Activated CD4-positive, alpha-beta T cell treated with anti-CD3 and anti-CD28 coated beads for 48 hours (primary cell): Measurements from ENCODE around the gene UBA52.
"Not testable (repeated sequence)": the region's sequence is repeated elsewhere in the genome, so short reads cannot be mapped to it uniquely, and the experiment has no call there.

Experiments used
- DNase-seq: peaks from one replicate; pipeline ENCODE4 v3.0.0-alpha.2; 2020

Gene UBA52

DNA sequence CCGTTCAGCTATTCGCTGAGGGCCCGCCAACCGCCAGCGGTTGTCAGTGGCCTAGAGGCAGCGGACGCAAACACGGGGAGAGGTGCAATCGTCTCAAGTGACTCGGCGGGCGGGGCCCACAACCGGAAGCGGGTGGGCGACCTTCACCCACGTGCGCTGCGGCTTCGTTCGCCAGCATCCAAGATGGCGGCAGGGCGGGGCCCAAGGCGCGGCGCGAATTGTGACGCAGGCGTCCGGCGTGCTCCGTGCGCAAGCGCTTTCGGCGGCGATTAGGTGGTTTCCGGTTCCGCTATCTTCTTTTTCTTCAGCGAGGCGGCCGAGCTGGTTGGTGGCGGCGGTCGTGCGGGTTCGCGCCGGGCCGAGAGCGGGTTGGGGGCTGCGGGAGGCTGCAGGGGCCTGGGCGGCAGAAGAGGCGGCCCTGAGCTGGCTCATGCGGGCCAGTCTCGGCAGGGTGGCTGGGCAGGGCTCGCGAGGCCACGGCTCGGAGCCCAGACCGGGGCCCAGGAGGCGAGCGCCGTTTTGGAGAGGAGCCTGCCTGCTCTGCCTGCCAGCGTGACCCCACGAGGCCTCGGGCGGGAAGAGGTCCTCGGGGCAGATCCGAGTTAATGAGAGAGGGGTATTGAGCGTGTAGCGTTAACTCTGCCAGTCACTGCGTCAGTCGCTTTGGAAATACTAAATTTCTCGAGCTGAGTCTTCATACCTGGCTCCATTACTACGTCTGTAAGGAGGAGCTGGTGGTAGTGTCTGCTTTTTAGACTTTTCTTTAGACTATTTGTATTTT is at the start of gene UBA52:
UBA52 (plus strand) TSS at position 294 of the 781 bp plus-strand sequence. CDS start 1,444 bp downstream, outside the sequence.
- DNase-seq: peak; percentile 100

DNA sequence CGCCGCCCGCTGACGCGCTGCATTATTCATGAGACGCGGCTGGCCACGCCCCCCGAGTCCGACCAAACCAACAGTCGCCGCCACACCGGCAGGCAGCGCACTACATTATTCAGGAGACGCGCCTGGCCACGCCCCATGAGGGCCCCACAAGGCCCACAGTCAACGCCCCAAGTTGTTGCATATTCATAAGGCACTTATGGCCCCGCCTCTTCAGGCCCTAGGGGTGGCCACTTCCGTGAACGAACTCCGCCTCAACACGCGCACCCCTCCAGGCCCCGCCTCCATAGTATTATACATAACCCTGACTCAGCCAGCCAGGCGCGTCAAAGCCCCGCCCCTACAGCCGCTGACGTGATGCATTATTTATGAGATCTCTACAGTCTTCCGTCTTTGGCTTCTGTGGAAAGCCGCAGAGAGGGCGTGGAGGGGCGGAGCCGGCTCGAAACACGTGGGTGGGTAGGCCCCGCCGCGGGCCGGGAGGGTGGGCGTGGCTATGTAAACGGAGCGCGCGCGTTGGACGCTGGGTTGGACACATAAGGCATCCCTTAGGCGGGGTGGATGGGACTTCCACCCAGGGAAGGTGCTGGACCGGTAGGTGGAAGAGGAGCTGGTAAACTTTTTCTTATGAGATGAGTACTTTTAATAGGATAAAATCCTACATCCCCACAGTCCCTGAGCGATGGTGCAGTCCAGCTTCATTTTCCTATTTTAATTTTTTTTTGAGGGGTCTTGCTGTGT is 49.4 kb upstream of the UBA52 start:
- peak; percentile 100 for DNase-seq

DNA sequence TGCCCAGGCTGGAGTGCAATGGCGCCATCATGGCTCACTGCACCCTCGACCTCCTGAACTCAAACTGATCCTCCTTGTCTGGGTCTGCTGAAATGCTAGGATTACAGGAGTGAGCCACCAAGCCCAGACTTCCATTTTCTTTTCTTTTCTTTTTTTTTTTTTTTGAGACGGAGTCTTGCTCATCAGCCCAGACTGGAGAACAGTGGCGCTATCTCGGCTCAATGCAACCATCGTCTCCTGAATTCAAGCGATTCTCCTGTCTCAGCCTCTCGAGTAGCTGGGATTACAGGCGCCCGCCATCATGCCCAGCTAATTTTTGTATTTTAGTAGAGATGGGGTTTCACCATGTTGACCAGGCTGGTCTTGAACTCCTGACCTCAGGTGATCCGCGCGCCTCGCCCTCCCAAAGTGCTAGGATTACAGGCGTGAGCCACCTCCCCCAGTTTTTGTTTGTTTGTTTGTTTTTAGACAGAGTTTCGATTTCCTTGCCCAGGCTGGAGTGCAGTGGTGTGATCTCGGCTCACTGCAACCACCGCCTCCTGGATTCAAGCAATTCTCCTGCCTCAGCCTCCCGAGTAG is 48.7 kb upstream of the UBA52 start:
- not testable (repeated sequence) for DNase-seq

DNA sequence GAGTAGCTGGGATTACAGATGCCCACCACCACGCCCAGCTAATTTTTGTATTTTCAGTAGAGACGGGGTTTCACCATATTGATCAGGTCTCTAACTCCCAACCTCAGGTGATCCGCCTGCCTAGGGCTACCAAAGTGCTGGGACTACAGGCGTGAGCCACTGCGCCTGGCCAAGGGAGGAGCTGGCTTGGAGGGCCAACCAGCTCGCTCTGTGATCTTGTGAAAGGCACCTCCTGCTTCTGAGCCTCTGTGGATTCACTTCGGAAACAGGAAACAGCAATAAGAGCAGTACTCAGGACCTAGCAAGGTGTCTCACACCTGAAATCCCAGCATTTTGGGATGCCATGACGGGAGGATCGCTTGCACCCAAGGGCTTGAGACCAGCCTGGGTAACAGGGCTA is 47.8 kb upstream of the UBA52 start:
- no peak for DNase-seq

DNA sequence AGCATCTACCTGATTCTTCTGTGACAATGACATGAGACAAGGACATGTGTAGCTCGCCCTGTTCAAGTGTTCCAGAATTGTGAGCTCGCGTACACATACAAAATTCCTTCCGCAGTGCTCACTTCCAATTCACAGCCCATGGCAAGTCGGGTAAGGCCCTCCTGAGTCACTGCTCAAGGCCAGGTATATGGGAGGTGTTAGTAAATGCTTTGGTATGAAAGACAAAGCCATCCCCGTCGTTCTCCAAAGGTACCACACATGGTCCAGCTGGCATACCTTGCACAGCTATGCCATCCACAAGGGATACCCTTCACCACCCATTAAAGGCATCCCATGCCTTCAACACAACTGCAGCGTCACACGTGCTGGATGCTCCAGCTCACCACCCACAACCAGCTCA is 45.3 kb upstream of the UBA52 start:
- DNase-seq: no peak

DNA sequence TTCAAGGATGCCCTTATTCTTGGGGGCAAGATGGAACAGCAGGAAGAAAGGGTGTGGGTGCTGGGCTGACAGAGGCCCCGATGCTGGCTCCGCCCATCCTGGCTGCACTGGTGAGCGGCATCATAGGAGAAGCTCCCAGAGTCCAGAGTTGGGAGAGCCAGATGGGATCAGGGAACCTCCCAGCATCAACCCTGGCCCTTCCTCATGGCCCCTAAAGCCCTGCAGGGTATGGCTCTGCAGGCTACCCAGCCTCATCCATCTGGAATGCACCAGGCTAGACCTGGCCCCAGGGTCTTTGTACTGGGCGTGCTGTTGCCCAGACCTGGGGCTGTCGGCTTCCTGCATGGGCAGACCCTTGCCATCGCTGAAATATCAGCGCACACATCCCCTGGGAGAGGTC is 41.9 kb upstream of the UBA52 start:
- no peak for DNase-seq

DNA sequence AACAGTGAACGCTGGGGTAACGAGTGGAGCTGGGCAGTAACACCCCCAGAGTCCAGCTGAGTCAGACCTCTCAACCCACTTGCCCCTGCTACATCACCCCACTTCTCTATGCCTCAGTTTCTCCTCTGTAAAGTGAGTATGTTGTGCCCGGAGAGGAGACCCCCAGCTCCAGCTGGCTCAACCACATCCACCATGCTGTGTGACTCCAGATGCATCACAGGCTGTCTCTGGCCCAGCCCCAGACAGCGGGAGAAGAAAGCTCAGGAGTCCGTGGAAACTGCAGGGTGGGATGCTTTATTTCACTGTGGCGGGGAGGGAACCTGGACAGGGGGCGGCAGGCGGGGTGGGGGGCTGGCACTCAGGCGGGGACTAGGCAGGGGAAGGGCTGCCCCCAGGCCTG is 40.2 kb upstream of the UBA52 start:
- no peak for DNase-seq

DNA sequence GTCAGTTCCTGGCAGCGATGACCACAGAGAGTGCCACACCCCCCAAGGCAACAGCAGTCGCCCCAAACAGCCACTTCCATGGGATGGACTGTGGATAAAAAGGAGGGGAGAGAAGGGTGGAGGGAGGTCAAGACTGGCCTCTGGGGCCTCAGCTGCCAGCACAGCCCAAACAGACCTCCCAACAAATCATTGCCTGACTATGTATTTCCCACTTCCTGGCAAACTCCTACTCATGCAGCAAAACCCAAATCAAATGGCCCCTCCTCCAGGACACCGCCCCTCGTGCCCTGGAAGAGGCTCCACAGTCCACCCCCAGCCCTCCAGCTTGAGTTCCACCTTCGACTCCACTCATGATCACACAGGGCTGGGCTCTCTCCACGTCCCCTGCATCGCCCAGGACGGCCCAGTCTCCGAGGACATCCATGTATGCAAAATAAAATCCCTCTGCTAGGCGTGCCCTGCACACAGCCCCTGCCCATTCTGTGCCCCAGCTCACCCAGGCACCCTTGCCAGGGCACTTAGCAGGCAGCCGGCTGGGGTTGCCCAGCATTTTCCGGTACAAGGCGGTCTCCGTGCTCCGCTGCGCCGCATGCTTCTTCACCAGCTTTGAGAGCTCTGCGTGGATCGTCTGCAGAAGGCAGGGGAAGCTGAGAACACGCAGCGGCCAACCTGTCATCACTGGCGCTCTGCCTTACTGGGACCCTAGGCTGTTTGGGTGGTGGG is 39.3 kb upstream of the UBA52 start:
- DNase-seq: no peak

DNA sequence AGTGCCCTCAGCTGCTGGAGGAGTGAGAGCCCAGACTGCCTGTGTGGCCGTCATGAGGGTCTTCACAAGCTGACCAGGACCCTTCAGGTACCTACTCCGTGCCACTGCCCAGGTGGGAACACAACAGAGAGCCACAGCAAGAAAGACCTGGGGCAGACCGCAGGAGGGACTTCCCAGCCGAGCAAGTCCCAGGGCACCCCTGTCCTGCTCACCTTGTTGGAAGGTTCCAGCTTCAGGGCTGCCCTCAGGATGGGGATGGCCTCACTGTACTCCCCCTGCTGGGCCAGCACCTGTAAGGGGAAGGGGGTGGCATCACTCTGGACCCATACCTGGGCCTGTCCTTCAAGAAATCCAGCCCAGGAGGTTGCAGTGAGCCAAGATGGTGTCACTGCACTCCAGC is 38.6 kb upstream of the UBA52 start:
- no peak for DNase-seq

DNA sequence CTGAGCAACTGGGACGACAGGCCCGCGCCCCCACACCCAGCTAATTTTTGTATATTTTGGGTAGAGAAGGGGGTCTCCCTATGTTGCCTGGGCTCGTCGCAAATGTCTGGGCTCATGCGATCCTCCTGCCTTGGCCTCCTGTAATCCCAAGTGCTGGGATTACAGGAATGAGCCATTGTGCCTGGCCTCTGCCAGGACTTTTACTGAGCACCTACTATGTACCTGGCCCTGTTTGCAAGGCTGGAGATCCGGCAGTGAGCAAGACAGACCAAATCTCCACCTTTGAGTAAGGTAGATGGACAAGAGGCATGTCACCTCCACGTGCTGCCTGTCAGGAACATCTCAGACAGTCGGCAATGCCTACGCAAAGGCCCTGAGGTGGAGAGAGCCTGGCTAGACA is 35.2 kb upstream of the UBA52 start:
- DNase-seq: no peak

DNA sequence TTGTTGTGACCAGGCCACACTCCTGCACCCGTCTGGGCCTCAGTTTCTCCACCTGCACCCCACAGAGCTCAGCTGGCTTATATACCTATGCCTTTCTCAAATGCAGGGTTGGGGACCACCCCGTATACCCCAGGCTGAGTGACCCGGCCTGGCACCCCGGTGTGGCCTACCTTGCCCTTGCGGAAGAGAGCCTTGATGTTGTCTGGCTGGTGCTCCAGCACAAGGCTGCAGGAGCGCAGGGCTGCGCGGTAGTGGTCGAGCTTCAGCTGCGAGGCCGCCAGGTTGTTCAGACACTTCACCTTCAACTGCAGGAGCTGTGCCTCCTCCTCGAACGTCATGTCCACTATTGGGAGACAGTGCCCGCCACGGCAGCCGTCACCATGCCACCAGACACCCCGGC is 34.2 kb upstream of the UBA52 start:
- DNase-seq: no peak

DNA sequence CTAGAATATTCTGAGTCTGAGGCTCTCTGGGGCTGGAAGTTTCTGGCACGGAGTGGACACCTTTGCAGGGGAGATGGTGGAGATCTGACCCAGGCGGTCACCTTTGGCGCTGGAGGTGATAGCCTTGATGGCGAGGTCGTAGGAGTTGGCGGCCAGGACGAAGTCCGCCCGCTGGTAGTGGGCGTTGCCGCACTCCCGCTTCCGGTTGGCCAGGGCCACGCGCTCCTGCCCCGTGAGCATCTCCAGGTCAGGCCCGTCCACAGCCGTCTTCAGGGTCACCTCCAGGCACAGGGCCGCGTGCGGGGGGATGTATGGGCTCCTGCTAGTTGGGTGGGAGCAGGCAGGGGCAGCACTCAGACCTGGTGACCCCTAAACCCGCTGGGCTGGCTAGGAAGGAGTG is 33.5 kb upstream of the UBA52 start:
- DNase-seq: no peak

DNA sequence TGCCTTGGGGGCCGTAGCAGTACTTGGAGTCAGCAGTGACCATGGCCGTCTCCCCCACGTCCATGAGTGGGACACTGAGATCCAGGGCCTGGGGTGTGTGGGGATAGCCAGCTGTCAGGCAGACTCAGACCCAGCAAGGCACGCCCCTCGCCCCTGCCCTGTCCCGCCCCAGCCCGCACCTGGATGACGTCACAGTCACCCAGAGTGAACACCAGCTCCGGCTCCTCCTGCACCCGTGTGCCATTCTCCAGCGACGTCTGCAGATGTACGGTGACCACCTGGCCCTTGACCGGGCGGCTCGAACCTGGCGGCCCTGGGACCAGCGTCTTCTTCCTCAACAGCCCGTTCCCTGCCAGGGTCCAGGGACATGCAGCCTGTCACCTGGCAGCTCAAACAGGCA is 32.3 kb upstream of the UBA52 start:
- DNase-seq: no peak

DNA sequence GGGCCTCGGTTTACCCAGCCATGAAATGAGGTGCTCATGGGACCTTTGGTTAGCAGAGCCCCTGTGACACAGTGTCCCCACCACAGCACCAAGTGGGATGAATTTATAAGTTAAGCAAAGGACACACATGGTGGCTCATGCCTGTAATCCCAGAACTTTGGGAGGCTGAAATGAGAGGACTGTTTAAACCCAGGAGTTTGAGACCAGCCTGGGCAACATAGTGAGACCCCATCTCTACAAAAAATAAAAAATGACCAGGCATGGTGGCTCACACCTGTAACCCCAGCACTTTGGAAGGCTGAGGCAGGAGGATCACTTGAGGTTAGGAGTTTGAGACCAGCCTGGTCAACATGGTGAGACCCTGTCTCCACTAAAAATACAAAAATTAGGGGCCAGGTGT is 31.5 kb upstream of the UBA52 start:
- not testable (repeated sequence) for DNase-seq

DNA sequence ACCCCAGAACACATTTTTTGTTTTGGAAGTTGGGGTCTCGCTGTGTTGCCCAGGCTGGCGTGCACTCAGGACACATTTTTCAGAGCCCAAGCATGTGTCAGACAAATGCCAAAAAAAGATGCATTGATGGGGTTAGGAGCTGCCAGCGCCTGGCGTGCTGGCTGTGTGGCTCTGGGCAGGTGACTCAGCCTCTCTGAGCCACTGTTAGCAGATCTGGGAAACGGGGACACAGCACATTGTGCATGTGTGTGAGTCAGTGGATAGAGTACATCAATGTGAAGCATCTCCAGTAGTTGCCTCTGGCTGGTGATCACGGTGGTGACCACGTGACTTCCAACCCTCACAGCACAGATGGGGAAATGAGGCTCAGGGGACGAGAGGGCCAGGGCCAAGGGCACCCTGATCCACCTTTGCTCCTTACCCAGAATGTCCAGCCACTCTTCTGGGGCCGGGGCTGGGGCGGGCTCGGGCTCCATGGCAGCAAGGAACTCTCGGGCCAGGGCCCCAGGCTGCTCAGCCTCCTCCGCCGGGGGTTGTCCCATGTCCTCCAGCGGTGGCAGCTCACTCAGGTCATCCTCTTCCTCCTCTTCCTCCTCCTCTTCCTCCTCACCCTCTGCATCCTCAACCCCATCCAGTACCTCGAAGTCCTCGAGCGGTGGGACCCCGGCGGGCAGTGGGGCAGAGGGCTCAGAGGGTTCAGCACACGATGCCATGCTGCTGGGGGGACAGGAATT is 30.2 kb upstream of the UBA52 start:
- peak; percentile 54 for DNase-seq

DNA sequence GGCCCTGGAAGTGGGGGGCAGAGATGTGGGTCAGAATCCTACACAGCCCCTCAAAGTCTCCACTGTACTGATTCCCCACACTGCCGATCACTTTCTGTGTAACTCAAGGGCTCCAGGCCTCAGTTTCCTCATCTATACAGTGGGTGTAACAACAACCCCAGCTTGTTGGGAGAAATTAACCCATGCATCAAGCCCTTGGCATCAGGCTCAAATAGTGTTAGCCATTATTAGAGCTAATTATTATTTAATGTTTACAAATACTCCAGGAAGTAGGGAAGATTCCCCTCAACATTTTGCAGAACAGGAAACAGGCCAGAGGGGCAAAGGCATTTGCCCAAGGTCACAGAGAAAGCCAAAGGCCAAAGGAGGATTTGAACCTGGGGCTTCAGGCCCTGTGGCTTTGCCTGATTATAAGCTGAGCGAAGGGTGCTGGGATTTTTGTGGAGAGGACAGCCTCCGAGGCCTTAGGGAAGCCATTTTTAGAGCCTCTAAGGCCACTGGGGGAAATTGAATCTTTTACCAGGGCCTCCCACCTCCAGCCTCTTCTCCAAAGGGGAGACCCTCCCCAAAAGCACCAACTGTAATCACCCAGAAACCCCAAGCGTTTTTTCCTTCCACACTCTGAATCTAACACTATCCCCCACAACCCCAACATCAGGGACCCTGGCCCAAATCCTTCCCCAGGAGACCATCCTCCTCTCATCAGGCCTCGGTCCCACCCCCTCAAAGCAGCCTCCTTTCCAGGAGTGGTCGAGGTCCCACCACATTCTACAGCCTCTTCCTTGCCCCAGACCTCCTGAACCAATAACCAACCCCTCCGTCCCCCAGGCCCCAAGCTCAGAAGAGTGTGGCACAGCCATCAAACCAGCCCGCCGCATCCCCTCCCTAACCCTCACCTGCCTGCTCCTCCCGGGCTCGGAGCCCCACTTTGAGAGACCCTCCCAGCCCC is 29.4 kb upstream of the UBA52 start:
- no peak for DNase-seq

DNA sequence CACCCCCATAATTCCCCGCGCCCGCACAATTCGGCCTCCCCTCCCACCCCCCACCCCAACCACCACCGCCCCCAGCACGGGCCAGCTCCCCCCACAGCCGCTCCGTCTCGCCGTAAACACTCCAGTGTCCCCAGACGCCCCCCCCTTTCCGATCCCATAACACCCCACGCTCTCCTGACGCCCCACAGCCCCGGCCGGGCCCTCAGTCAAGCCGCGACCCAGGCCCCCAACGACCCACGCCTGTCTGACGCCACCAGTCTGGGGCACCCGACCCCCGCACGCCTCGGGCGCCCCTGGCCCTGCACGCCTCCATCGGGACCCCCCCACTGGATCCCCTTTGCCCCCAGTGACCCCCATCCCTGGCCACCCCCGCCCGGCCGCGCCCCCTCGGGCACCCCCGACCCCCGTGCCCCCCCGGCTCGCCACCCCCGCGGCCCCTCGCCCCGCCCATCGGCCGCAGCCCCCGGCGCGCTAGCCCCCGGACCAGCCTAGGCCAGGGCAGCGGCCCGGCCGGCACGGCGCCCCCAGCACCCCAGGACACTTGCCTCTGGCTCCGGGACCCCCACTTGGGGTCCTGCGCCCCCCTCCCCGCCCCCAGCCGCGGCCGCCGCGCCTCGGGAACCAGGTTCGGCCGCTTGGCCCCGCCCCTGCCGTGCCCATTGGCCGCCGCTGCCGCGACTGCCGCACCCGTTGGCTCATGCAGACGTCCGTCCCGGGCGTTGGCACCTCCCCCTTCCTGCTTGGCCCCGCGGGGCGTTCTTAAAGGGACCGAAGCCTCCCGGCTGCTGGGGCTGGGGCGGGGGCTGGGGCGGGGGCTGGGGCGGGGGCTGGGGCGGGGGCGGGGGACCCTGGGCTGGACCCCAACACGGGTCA is 28.5 kb upstream of the UBA52 start, which contains the start of gene FKBP8:
FKBP8 (minus strand) TSS at position 633 of the 873 bp plus-strand sequence. CDS start 1,603 bp downstream, outside the sequence.
- peak; percentile 97 for DNase-seq

DNA sequence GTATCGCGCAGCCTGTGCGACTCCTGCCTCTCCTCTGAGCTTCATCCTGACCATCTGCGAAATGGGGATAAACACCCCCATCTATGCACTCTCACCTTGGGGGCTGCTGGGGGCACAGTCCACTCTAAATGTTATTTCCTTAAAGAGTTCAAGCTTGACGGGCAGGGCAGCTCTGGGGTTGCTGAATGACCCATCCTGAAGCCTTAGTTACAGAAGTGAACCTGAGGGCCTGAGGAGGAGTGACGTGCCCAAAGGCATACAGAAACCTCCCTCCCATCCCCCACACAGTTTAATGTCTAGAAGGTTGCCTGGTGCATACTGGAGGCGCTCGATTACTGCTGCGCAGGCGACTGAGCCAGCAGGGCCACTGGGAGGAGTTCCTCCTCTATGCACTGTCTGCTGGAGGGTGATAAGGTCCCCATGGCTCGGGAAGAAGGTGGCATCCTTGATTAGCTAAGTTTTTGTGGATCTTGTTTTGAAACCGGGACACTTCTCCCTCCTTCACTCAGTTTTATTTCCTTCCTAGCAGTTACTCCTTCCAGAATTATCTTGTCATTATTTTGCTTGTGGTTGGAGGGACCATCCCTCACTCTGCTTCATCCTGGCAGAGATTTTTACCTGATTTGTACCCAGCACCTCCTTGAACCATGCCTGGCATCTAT is 27.7 kb upstream of the UBA52 start:
- peak; percentile 86 for DNase-seq

DNA sequence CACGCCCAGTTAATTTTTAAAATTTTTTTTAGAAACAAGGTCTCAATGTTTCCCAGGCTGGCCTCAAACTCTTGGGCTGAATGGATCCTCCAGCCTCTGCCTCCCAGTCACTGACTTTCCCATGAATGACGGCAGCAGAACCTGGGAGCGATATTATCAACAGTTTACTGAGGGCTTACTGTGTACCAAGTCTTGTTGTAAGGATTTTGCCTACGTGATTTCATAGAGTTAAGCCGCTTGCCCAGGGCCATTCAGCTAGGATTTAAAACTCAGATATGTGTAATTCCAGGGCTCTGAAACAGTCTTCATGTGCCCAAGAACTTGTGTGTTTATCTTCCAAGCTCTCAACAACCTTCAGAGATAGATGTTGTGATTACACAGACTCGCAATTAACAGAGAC is 20.0 kb upstream of the UBA52 start:
- no peak for DNase-seq
